KBM-7 (cell line): Measurements from ENCODE around the gene CCR5AS.
"Not testable (repeated sequence)": the region's sequence is repeated elsewhere in the genome, so short reads cannot be mapped to it uniquely, and the experiment has no call there.

Experiments used
- DNase-seq: peaks from one replicate; pipeline ENCODE4 v3.0.0-alpha.2; 2015
- in situ Hi-C: fragments of 300-500 bp; cut with MboI; formaldehyde crosslinking; loops from 2 replicates; pipeline ENCODE4 v1.14.3; 2020; ENCODE audit warnings: low sequenced_read_pairs, low pct_unique_long_range_greater_than_20kb, mixed read lengths

The CCR5AS gene

GRCh38 chr3:46430879-46431278 lies 24.0 kb upstream of the CCR5AS start:
- DNase-seq, in situ Hi-C loops: not testable (repeated sequence)

DNA sequence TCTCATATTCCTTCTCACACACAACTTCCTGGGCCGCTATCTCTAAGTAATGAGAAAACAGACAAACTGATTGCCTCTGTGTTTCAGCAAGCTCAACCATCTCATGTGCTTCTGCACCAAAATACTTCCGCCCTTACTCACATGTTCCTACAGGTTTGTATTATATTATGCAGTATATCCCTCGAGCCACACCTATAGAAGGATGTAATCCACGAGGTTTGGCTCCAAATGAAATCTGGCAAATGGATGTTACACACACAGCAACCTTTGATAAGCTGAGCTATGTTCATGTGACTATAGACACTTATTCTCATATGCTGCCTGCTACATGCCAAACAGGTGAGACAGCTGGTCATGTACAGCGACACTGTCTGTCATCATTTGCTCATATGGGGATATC lies 22.8 kb upstream of the CCR5AS start:
- DNase-seq, result no peak
- in situ Hi-C loops, result no loop called here

DNA sequence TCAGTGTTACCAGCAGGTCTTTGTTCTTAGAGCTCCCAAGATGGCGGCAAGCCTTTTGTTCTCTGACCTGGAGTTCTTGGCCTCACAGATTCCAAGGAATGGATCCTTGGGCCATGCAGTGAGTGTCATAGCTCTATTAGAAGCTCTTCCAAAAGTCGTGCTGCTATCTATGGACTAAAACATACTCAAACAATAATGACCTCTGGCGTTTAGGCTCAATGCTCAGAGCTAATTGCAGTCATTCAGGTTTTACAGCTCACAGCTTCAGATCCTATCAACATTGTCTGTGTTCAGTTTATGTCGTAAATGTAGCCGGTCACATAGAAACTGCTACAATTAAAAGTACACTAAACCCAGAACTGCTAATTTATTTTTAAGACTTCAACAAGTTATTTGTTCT lies 22.4 kb upstream of the CCR5AS start:
- DNase-seq, result no peak
- in situ Hi-C loops, result no loop called here

- in situ Hi-C loops, result no loop called here
- DNase-seq, result peak; percentile 40
Measured at GRCh38 chr3:46427916-46428833, 21.3 kb upstream of the CCR5AS start.

GRCh38 chr3:46427404-46427803 lies 20.5 kb upstream of the CCR5AS start:
- in situ Hi-C loops, result not testable (repeated sequence)
- peak; percentile 44 for DNase-seq

- in situ Hi-C loops, result not testable (repeated sequence)
Measured at GRCh38 chr3:46426476-46426875, 19.6 kb upstream of the CCR5AS start.

DNA sequence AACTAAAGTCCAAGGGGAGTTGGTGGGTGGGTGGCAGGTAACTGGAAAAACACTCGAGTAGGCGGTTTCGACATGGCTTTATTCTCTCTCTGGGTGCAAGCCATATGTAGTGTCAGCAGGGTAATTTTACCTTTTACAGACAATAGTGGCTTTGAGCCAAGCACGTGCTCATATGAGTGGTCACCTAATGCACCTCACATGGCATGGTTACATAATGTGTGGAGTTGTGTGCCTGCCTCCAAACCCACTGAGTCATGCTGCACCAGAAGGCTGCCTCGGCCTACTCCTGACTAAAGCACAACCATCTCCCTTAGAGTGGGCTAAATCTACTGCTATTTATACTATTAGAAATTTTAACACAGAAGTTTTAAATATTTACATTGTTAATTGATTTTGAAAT lies 16.7 kb upstream of the CCR5AS start:
- in situ Hi-C loops, result no loop called here
- no peak for DNase-seq

More at GRCh38 chr3:46426476-46426875, 19.6 kb upstream of the CCR5AS start:
- peak; percentile 45 for DNase-seq

- DNase-seq, result no peak
- in situ Hi-C loops, result no loop called here
Measured at GRCh38 chr3:46422617-46423016, 15.8 kb upstream of the CCR5AS start.

DNA sequence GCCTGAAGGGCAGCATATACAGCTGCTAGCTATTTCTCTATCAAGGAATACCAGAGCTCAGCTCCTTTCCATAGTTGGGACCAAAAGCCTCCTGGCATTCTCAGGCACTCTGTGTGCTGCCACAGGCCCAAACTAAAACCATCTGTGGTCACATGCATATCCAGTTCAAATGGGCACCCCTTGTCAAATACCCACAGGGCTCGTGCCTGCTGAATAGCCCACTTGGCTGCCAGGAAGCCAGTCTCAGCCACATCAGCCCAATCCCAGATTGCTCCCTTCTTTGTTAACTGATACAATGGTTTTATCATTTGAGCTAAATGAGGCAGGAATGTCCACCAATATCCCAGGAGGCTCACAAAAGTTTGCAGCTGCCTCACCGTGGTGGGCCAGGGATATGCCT lies 14.1 kb upstream of the CCR5AS start:
- in situ Hi-C loops, result no loop called here

GRCh38 chr3:46419816-46420215 lies 12.9 kb upstream of the CCR5AS start:
- in situ Hi-C loops, result no loop called here
- DNase-seq, result no peak

More for the DNA sequence above, 14.1 kb upstream of the CCR5AS start:
- DNase-seq, result no peak

GRCh38 chr3:46417841-46418611 lies 11.2 kb upstream of the CCR5AS start:
- in situ Hi-C loops, result no loop called here
- DNase-seq, result no peak

GRCh38 chr3:46416811-46417510 lies 10.1 kb upstream of the CCR5AS start:
- in situ Hi-C loops, result no loop called here
- DNase-seq, result no peak

GRCh38 chr3:46416125-46416810 lies 9.4 kb upstream of the CCR5AS start:
- in situ Hi-C loops, result no loop called here
- no peak for DNase-seq

GRCh38 chr3:46414739-46415138 lies 7.9 kb upstream of the CCR5AS start:
- DNase-seq, result no peak
- in situ Hi-C loops, result no loop called here

- in situ Hi-C loops, result no loop called here
- DNase-seq, result no peak
Measured at GRCh38 chr3:46413951-46414350, 7.1 kb upstream of the CCR5AS start.

DNA sequence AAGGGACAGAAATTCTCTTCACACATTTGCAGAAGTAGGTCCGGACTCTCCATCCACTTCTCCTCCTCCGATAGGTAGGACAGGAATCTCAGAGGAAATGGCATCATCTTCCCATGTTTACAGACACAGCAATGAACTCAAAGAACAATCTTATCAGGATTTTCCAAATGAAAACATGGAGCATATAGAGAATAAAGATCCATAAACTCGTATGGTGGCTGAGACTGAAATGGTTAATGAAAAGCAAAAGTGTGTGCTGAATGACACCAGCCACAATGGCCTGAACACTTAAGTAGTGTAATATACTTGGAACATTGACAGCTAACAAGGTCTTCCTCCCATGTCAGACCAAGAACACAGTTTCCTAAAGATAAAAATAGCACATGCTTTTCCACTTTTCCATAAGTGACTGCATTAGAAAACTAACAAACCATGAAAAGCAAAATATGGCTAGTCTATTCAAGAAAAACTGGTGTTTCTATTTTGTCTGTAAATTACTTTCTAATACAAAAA lies 6.0 kb upstream of the CCR5AS start:
- in situ Hi-C loops, result no loop called here
- no peak for DNase-seq

GRCh38 chr3:46411271-46411670 lies 4.4 kb upstream of the CCR5AS start:
- in situ Hi-C loops, result no loop called here
- DNase-seq, result no peak

- in situ Hi-C loops, result no loop called here
Measured at GRCh38 chr3:46410669-46411068, 3.8 kb upstream of the CCR5AS start.

More at GRCh38 chr3:46410669-46411068, 3.8 kb upstream of the CCR5AS start:
- no peak for DNase-seq
